Coronary artery (tissue), 2 donors: ENCODE data around the gene SH3D21.

ENCODE experiments used
- DNase-seq: peaks from one replicate; pipeline ENCODE4 v3.0.0-alpha.2; 2017; ENCODE audit warnings: low spot score
- H3K27ac ChIP-seq, 2 donors: fragments of 200-600 bp; sonication (generic); one replicate each; pipeline ENCODE4 v1.5.1; 2016 to 2019
- H3K4me3 ChIP-seq: fragments of 200-600 bp; sonication (generic); 2 replicates; pipeline ENCODE4 v1.5.1; 2016; ENCODE audit warnings: mild to moderate bottlenecking, moderate library complexity
- CTCF ChIP-seq: fragments of 200-600 bp; sonication (generic); IDR thresholded peaks from one replicate; pipeline ENCODE4 v1.5.1; 2019; ENCODE audit warnings: antibody characterized with exemption

SH3D21 gene

GRCh38 chr1:36349839-36350238 is 43.7 kb downstream of the SH3D21 start:
- TF ChIP-seq CTCF, result no peak
- DNase-seq, result no peak
- no peak overlapping the region for H3K4me3 ChIP-seq
- peak overlapping the region; percentile 76 to 91 for H3K27ac ChIP-seq

DNA sequence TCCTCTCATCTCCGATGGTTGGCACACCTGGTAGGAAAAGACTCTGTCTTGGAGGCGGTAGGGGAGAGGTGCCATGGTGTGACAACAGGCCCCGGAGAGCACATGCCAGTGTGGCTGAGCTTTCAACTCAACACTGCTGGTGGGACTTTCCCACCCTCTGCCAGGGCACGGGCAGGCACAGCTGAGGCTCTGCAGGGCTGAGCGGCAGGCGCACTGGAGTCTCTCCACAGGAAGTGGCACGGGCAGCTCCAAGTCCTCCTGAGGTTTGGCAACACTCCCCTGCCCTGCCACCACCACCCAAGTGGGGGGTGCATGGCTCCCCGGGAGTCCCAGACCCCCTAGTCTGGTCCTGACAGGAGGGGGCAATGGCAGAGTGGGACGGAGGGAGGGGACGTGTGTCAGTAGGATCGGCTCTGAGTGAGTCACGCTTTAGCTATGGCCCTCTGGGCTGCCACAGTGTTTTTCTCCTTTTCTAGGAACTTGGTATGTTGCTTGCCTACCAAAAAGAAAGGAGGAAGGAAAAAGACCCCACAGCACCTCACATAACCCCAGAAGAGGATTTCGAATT is 44.6 kb downstream of the SH3D21 start:
- no peak for TF ChIP-seq CTCF
- H3K27ac ChIP-seq, result peak overlapping the region; percentile 76 to 91
- peak overlapping the region; percentile 45 for H3K4me3 ChIP-seq
- peak; percentile 85 for DNase-seq

DNA sequence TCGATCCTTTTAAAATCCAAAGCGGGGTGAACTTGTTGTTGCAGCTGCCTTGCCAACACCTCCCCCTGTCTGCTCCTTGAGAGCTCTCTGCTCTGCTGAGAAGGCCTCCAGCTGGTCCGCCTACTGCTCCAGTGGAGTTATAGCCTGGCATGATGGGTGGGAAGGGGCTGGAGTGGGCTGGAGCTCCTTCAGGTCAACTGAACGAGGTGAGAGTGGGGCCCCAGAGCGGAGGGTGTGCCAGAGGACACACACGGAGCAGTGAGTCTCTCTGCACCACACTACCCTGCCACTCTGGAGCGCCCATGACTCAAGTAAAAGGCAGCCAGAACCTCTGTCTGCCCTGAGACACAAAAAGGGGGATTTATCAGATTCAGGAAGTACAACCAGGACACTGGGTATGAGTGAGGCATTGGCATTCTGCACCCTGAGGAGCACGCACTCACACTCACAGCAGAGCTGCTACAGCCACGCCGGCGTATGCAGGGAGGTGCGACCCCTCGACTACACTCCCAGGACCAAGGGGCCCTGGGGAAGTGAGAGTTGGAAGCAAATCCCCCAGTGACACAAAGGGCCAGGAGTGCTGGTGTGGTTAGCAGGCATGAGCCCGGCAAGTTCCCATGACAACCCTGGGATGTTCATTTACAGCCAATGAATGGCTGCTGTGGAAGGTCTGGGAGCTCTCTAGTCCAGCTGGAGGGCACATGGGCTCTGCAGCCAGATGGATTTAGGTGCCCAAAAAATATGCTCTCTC is 45.2 kb downstream of the SH3D21 start:
- Histone ChIP-seq H3K27ac (peak overlapping the region; percentile 76 to 91), H3K4me3 (peak overlapping the region; percentile 45)
- no peak for TF ChIP-seq CTCF
- no peak for DNase-seq

DNA sequence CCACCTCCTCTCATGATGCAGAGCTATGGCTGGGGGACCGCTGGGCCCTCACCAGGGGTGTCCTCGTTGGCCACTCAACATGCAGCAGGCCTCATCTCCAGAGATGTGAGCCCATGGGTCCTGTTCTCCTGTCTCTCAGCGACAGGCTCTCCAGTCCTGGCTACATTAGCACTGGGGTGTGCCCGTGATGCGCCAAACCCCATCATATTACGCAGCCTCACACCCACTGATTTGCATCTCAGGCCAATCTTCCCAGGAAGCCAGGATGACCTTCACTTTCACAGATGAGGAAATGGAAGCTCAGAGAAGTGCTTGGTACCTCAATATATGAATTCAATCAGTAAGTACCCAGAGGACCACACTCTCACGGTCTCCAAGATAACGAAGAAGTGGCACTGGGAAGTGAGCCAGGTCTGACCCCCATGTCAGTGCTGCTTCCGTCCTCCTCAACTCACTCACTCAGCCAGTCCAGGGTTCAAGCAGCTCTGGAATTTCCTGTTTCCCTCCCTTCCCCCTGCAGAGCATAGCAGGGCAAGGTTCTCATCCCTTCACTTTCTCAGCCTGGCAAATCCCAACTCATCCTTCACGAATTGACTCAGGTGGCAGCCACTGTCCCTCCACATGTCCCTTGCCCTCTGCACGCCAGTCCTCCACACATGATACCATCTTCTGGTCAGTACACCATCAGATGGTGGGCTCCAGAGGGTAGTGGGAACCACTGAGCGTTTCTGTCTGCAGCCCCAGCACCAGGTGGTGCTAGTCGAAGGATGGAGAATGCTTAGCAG is 46.1 kb downstream of the SH3D21 start:
- no peak for TF ChIP-seq CTCF

GRCh38 chr1:36352910-36353878 is 47.0 kb downstream of the SH3D21 start:
- DNase-seq, result no peak
- H3K4me3 ChIP-seq, result no peak overlapping the region
- TF ChIP-seq CTCF, result no peak
- peak overlapping the region; percentile 2 to 91 for H3K27ac ChIP-seq

More for the DNA sequence above, 46.1 kb downstream of the SH3D21 start:
- Histone ChIP-seq H3K27ac (peak overlapping the region; percentile 76 to 91), H3K4me3 (no peak overlapping the region)
- no peak for DNase-seq

DNA sequence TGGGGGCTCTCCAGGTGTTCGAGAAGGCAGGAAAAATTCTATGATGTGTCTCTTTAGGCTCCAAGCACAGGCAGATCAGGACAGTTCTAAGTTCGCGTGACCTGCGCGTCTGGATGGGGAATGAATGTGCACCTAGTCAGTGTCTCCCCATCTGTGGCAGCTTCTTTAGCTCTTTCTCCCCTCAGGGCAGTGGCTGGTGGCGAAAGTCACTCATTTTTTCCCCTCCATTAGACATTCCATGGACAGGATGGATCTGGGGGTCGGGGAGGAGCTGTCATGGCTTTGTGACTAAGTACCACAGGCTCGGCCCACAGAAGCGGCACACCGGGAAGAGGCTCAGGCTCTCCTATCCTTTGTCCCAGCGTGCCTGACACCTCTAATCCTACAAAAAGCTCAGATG is 48.3 kb downstream of the SH3D21 start:
- no peak overlapping the region for H3K4me3 ChIP-seq
- no peak for TF ChIP-seq CTCF
- no peak overlapping the region for H3K27ac ChIP-seq
- no peak for DNase-seq
